Measurements from ENCODE around the gene SLC12A1. TPM values are rescaled to one million over a fixed set of nuclear protein-coding genes. Genes with fewer than 3 reads are reported as not detected.
A peak's percentile ranks its signal among the peaks of the same experiment; 100 is the strongest.

SLC12A1 gene
- total RNA-seq, 2 donors from 2014 or later, result 0.68 to 0.85 TPM

DNA sequence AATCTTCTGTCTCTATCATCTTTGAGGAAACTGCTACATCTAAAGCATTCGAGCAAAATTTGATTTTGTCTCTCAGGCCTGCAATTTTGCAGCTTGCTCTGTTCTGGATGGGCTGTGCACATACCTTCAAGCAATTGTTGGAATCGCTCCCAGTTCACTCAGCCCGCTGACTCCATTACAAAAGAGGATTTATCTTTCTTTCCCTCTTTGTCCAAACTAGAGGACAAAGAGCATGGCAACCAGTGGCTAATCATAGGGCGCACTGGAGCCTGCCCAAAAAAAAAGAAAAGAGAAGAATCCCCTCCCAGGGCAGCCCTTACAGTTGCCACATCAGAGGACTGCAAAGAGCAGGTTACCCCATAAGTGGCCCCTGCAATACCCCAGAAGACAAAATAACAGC lies 76.1 kb downstream of the SLC12A1 start:
- Histone ChIP-seq H3K9me3 (no peaks in the 10 kb centered on the region), H3K27me3 (replicated peaks; ENCODE audit: insufficient read depth) (no peaks in the 10 kb centered on the region), H3K36me3 (no peaks in the 10 kb centered on the region), H3K4me3 (no peak overlapping the region), H3K27ac (peak overlapping the region in 1 of 2 donors; percentile 51), H3K4me1 (ENCODE audit: control insufficient read depth in 1 of 2, low read depth in 2 of 2) (peaks cover 15 to 52% of the 10 kb centered on the region in 2 donors)
- no peak for ATAC-seq (ENCODE audit: insufficient number of reproducible peaks, low FRiP score, low read depth)
- DNase-seq (ENCODE audit: low spot score), result no peak
- no peak for TF ChIP-seq CTCF (IDR thresholded peaks at IDR 0.05)

GRCh38 chr15:48283396-48284145 lies 77.5 kb downstream of the SLC12A1 start:
- H3K4me1 ChIP-seq (ENCODE audit: control insufficient read depth in 1 of 2, low read depth in 2 of 2), result peaks cover 16 to 57% of the 10 kb centered on the region in 2 donors
- H3K4me3 ChIP-seq, result no peak overlapping the region
- peak overlapping the region; percentile 56 to 67 for H3K27ac ChIP-seq
- H3K36me3 ChIP-seq, result no peaks in the 10 kb centered on the region
- DNase-seq (ENCODE audit: low spot score) (no peak), ATAC-seq (ENCODE audit: insufficient number of reproducible peaks, low FRiP score, low read depth) (peak; percentile 11)
- no peak for TF ChIP-seq CTCF (IDR thresholded peaks at IDR 0.05)
- H3K27me3 ChIP-seq (replicated peaks; ENCODE audit: insufficient read depth), result no peaks in the 10 kb centered on the region
- H3K9me3 ChIP-seq, result no peaks in the 10 kb centered on the region

GRCh38 chr15:48285329-48286214 lies 79.5 kb downstream of the SLC12A1 start:
- Histone ChIP-seq H3K9me3 (no peaks in the 10 kb centered on the region), H3K4me1 (ENCODE audit: control insufficient read depth in 1 of 2, low read depth in 2 of 2) (peaks cover 16 to 57% of the 10 kb centered on the region in 2 donors), H3K36me3 (no peaks in the 10 kb centered on the region), H3K27me3 (replicated peaks; ENCODE audit: insufficient read depth) (no peaks in the 10 kb centered on the region), H3K27ac (peak overlapping the region; percentile 71 to 85), H3K4me3 (peak overlapping the region; percentile 51)
- DNase-seq (ENCODE audit: low spot score) (peak; percentile 36), ATAC-seq (ENCODE audit: insufficient number of reproducible peaks, low FRiP score, low read depth) (peak; percentile 81)
- TF ChIP-seq CTCF (IDR thresholded peaks at IDR 0.05), result peak; percentile 76

DNA sequence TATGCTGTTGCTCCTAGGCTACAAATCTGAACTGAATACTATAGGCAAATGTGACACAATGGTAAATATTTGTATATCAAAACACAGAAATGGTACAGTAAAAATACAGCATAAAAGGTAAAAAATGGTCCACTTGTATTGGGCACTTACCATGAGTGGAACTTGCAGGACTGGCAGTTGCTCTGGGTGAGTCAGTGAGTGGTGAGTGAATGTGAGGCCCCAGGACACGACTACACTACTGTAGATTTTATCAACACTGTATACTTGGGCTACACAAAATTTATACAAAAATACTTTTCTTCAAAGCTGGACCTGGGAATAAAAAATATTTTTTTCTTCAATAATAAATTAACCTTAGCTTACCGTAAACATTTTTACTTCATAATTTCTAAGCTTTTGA lies 83.5 kb downstream of the SLC12A1 start:
- ATAC-seq (ENCODE audit: insufficient number of reproducible peaks, low FRiP score, low read depth), result no peak
- H3K27me3 ChIP-seq (replicated peaks; ENCODE audit: insufficient read depth), result no peaks in the 10 kb centered on the region

More for the DNA sequence above, 83.5 kb downstream of the SLC12A1 start:
- no peak overlapping the region for H3K27ac ChIP-seq
- H3K4me1 ChIP-seq (ENCODE audit: control insufficient read depth in 1 of 2, low read depth in 2 of 2), result peaks cover 14 to 28% of the 10 kb centered on the region in 2 donors
- TF ChIP-seq CTCF (IDR thresholded peaks at IDR 0.05), result no peak
- no peaks in the 10 kb centered on the region for H3K36me3 ChIP-seq
- no peak overlapping the region for H3K4me3 ChIP-seq
- no peak for DNase-seq (ENCODE audit: low spot score)
- H3K9me3 ChIP-seq, result no peaks in the 10 kb centered on the region
